K562 (cell line): ENCODE measurements around the gene SV2A. TPM values are rescaled to one million over a fixed set of nuclear protein-coding genes. Genes with fewer than 3 reads are reported as not detected.
A peak's percentile ranks its signal among the peaks of the same experiment; 100 is the strongest.

Experiments
- CBX2 ChIP-seq: fragments of 200-600 bp; sonication (generic); IDR thresholded peaks from one replicate; pipeline ENCODE4 v1.6.1; 2012; ENCODE audit warnings: mild to moderate bottlenecking, low read length, inconsistent platforms; ENCODE audit not compliant: insufficient read depth, poor library complexity, severe bottlenecking
- ETV1 ChIP-seq: fragments of 450-650 bp; conservative IDR thresholded peaks from 2 replicates; pipeline ENCODE4 v1.6.1; 2016; ENCODE audit warnings: missing genetic modification characterization, control low read depth, low read depth, missing compliant biosample characterization
- FOXK1 ChIP-seq: sonication (generic); formaldehyde crosslinking; IDR thresholded peaks from 2 replicates; pipeline ENCODE4 v1.8.0; 2022; ENCODE audit warnings: missing genetic modification reagents, mild to moderate bottlenecking, borderline replicate concordance
- GTF2F1 ChIP-seq: IDR thresholded peaks from 2 replicates; pipeline ENCODE4 v1.6.1; 2011; ENCODE audit warnings: low read depth, low read length, improper control_type of control experiment
- HBP1 ChIP-seq: fragments of 450-650 bp; formaldehyde crosslinking; IDR thresholded peaks from 2 replicates; pipeline ENCODE4 v1.4.0; 2022; ENCODE audit warnings: missing genetic modification characterization
- LARP7 ChIP-seq: fragments of 450-650 bp; IDR thresholded peaks from 2 replicates; pipeline ENCODE4 v1.6.1; 2016
- MAZ ChIP-seq, 2 experiments: fragments of 450-650 bp in 1 of 2; sonication (generic) in 1 of 2; formaldehyde crosslinking; IDR thresholded peaks in 1 of 2; conservative IDR thresholded peaks in 1 of 2; 2 replicates each; pipeline versions ENCODE4 v1.4.0 to v1.5.0; 2020; ENCODE audit warnings: mild to moderate bottlenecking in 1 of 2, missing genetic modification reagents in 1 of 2
- MCM7 ChIP-seq, 2 experiments: fragments of 450-650 bp; IDR thresholded peaks; 2 replicates each; pipeline ENCODE4 v1.6.1; 2016 to 2018
- MXI1 ChIP-seq: IDR thresholded peaks from 2 replicates; pipeline ENCODE4 v1.6.1; 2011; ENCODE audit warnings: low read depth, mild to moderate bottlenecking, improper control_type of control experiment, low read length
- NFRKB ChIP-seq: fragments of 450-650 bp; IDR thresholded peaks from 2 replicates; pipeline ENCODE4 v1.6.1; 2016; ENCODE audit warnings: low read depth
- NR2C2 ChIP-seq, 2 experiments: fragments of 200-800 bp in 1 of 2; sonication (Bioruptor generic) in 1 of 2; sonication (generic) in 1 of 2; formaldehyde crosslinking in 1 of 2; IDR thresholded peaks; 2 replicates each; pipeline versions ENCODE4 v1.6.1 to v1.8.0; 2016 to 2022; ENCODE audit warnings: mild to moderate bottlenecking in 1 of 2, missing compliant biosample characterization in 1 of 2, missing genetic modification characterization in 1 of 2, missing genetic modification reagents in 1 of 2
- PHF20 ChIP-seq: fragments of 450-650 bp; IDR thresholded peaks from 2 replicates; pipeline ENCODE4 v1.6.1; 2018; ENCODE audit not compliant: partially characterized antibody
- SAP30 ChIP-seq: fragments of 200-600 bp; sonication (generic); IDR thresholded peaks from 2 replicates; pipeline ENCODE4 v1.6.1; 2012; ENCODE audit warnings: borderline replicate concordance, low read depth, mild to moderate bottlenecking, moderate library complexity, low read length, control low read depth, inconsistent platforms; ENCODE audit not compliant: insufficient read depth, poor library complexity, severe bottlenecking
- ZBTB40 ChIP-seq, 2 experiments: fragments of 450-650 bp in 1 of 2; sonication (generic) in 1 of 2; formaldehyde crosslinking in 1 of 2; IDR thresholded peaks; 2 replicates each; pipeline versions ENCODE4 v1.7.1 to v1.9.0; 2016 to 2022; ENCODE audit warnings: inconsistent platforms in 1 of 2, mild to moderate bottlenecking in 1 of 2, missing genetic modification reagents in 1 of 2
- ZNF175 ChIP-seq: fragments of 200-800 bp; sonication (Bioruptor generic); IDR thresholded peaks from 2 replicates; pipeline ENCODE4 v1.6.1; 2016; ENCODE audit warnings: low read depth, mild to moderate bottlenecking, missing genetic modification characterization, missing compliant biosample characterization
- ZNF212 ChIP-seq: fragments of 450-650 bp; formaldehyde crosslinking; IDR thresholded peaks from 2 replicates; pipeline ENCODE4 v1.4.0; 2020; ENCODE audit warnings: mild to moderate bottlenecking
- polyA plus RNA-seq, 8 experiments: library from polyadenylated mRNA; depleted of rRNA in 4 of 8; stranded (reverse) in 5 of 8; unstranded in 3 of 8; fragments of >200 nt; fragmentation: Nextera tagmentation in 2 of 8; fragmentation: Illumina TruSeq in 1 of 8; extraction: Ambion mirVana in 2 of 8; extraction: Trizol in 1 of 8; gene quantifications; 2 replicates each; pipeline versions ENCODE4 v1.2.1 to v1.2.3, GENCODE V29; 2011 to 2014; ENCODE audit warnings: inconsistent platforms in 1 of 8, missing spikeins in 1 of 8
- total RNA-seq, 7 experiments: library from RNA; depleted of rRNA in 6 of 7; stranded (reverse); fragments of >200 nt in 6 of 7; fragmentation: Illumina TruSeq in 2 of 7; extraction: Trizol in 2 of 7; gene quantifications; 2 replicates each; pipeline versions ENCODE4 v1.2.1 to v1.2.3, GENCODE V29; 2011 to 2021; ENCODE audit warnings: low replicate concordance in 1 of 7

The SV2A gene
- total and polyA plus RNA-seq, 9 of the 15 experiments (the other 6 are each of a cell fraction or from before 2014, with no cell fraction given): 0.07 to 0.22 (median 0.11) TPM; not detected in 1

- TF ChIP-seq HBP1 (CRISPR knock-in tag) (peak; percentile 35; the same call in 1 of the 2 replicates), MXI1 (0 out of 2 replicates have a peak, but pooled peaks have one; percentile 73), ETV1 (tag) (peak; percentile 69), LARP7 (peak; percentile 45; the same call in 1 of the 2 replicates), ZBTB40 (IDR thresholded peaks at IDR 0.05) (peak; percentile 57; the same call in 1 of the 2 replicates), ZBTB40 (CRISPR knock-in tag; IDR thresholded peaks at IDR 0.05) (no peak), NFRKB (peak; percentile 96), PHF20 (no peak), GTF2F1 (peak; percentile 71; the same call in 1 of the 2 replicates), CBX2 (no peak), MCM7 (IDR thresholded peaks at IDR 0.05) (0 out of 4 replicates have a peak, but pooled peaks of 1 of the 2 experiments have one; percentile 40), MAZ (CRISPR knock-in tag; conservative IDR thresholded peaks at IDR 0.05 in 1 of 2, IDR thresholded peaks at IDR 0.05 in 1 of 2) (peak; percentile 11 to 32; a peak in 1 of 4 replicates), SAP30 (peak; percentile 56), FOXK1 (CRISPR knock-in tag) (no peak), NR2C2 (CRISPR knock-in tag; IDR thresholded peaks at IDR 0.05) (no peak), NR2C2 (tag; IDR thresholded peaks at IDR 0.05) (peak; percentile 65), ZNF175 (CRISPR knock-in tag) (no peak), ZNF212 (CRISPR knock-in tag) (peak; percentile 73; the same call in 1 of the 2 replicates)
These were observed 29.2 kb downstream of the SV2A start (continued) for GRCh38 chr1:149888247-149888998.
